Stimulated activated naive CD4-positive, alpha-beta T cell treated with Interleukin-2 at 50 U/mL for 16 hours (primary cell): ENCODE results near the gene GALM.
"Not testable (repeated sequence)": the region's sequence is repeated elsewhere in the genome, so short reads cannot be mapped to it uniquely, and the experiment has no call there.

ENCODE experiments used
- DNase-seq: peaks from one replicate; lab custom pipeline; 2025; lab: John Stamatoyannopoulos, UW

The GALM gene

DNA sequence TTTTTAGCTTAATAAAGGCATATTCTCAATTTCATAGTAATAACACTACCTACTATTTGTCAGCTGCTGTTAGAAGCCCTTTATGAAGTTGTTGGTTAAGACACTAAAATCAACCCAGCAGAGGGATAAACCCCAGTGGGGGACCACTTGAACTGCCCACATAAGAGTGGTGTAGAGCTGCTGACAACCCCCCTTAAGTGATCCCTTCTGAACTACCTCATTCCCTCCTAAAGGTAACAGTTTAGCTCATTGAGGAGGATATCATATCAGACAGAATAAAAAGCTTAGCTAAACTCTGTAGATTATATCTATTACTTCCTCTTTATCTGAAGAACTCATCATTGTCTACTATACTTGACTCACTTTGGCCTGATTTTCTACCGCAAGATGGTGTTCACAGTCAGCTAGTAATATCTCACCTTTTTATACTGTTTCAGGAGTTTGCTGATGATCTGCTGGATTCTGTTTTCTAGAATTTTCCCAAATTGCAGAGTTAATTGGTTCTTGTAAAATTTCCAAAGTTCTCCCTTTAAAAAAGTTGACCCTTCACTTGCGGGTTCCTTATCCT is 16.2 kb downstream of the GALM start:
- DNase-seq = no peak

DNA sequence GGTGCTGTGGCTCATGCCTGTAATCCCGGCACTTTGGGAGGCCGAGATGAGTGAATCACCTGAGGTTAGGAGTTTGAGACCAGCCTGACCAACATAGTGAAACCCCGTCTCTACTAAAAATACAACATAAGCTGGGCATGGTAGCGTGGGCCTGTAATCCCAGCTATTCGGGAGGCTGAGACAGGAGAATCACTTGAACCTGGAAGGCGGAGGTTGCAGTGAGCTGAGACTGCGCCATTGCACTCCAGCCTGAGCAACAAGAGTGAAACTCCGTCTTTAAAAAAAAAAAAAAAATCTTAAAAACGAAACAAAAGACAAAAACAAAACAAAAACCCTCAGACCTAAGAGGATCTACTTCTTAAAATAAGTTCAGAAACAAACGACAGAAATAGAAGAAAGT is 16.7 kb downstream of the GALM start:
- peak; percentile 51 for DNase-seq

DNA sequence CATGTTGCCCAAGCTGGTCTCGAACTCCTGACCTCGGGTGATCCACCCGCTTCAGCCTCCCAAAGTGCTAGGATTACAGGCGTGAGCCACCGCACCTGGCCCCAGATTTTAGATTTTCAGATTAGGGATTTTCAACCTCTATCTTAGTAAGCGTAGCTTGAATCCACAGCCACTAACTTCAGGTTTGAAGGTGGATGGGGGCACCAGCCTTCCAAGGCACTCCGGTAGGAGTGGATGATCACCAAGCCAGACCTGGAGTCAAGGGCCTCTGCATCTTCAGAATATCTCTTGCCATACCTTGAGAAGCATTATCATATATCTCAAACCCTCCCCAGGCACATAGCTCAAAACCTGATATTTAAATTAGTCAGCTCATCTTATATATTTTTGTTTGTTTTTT is 17.9 kb downstream of the GALM start:
- DNase-seq = no peak

DNA sequence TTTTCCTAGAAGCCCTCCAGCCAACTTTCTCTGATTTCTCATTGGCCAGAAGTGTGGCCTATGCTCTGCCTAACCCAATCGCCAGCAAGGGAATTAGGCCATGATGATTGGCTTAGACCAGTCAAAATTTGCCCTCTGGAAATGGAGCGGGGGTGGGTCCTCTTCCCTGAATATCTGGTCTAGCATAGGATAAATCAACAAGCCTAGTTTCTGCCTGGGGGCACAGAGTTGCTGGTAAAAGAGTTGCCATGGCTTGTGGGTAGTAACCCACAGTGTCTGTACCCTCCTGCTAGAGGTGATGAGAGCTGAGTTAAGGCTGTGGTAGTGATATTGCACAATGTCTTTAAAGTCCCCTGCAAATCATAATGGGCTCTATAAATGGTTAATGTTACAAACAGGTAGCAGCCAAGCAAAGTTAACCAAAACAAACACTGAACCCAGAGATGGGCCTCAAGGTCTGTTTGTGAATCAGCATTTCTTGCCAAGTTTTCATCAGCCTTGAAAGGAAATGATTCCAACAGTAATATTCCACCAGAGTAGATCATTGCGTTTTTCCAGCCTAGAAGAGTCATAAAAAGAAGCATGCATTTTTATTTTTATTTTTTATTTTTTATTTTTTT is 19.3 kb downstream of the GALM start:
- no peak for DNase-seq

DNA sequence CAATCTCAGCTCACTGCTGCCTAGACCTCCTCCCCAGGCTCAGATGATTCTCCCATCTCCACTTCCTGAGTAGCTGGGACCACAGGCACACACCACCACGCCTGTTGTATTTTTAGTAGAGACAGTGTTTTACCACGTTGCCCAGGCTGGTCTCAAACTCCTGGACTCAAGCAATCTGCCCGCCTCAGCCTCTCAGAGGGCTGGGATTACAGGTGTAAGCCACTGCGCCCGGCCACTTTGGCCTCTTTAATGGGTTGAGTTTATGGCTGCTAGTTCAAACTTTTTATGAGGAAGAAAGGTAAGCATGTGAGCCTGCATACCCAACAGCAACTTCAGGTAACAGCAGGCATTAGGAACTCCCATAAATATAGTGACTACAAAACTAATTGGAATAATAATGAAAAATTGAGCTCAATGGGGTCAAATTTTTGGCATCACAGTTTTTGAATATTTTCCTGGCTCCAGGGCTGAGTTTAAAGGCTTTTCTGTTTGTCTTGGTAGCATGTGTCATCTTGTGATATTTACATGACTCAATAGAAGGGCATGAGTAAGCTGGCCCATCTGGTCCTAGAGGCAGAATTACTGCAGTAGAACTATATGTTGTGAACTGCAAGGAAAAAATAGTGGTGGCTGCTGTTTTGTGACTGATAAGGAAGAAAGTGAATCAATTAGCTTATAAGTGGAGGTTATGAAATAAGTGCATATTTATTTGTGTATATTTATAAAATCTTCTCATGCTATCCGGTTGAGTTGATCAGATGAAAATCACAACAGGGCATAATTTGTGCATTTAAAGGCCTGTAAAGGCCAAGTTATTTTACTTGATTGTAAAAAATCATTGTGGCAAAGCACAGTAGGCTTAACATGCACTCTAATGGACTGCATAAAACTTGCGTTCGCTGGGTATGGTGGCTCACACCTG is 24.8 kb downstream of the GALM start:
- DNase-seq = peak; percentile 7

DNA sequence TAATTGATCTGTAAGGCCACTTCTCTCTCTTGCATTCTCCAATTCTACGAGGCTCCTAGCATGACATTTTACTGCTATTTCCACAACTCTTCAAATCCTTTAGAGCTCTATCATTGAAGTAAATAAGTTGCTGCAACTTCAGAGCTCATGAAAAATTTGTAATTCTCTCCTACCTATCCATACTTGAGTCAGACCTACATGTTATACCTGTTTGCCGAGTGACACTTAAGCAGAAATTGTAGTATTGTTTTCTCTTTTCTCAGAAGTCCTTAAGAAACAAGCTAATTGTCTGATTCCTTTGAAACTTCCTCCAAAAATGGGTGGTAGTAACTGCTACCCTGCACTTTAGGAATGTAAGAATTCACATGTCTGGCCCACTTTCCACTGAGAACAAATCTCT is 26.1 kb downstream of the GALM start:
- no peak for DNase-seq

DNA sequence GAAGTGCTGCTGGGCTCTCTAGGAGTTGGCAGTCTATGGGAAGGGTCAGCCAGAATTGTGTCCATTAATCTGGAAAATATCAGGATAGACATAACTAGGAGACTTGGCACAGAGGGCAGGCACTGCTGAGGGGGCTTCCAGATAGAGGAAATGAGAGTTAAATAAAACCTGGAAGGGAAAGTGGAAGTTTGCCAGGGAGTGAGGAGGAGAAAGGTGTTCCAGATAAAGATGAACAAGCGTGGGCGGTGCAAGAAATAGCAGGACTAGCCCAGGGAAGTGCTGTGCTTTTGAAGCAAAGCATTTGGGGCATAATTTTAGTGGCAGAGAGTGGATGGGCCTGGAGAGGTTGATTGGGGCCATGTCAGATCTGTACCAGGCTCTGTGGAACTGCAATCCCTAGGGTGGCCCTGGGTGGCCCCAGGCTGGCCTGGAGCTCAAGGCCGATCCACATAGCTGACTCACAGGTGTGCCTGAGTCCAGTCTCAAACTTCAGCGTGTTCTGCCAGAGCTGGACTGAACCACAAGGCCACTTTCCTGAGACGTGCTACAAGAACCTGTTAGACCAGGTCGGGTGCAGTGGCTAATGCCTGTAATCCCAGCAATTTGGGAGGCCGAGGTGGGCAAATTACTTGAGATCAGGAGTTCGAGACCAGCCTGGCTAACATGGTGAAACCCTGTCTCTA is 26.9 kb downstream of the GALM start:
- no peak for DNase-seq

DNA sequence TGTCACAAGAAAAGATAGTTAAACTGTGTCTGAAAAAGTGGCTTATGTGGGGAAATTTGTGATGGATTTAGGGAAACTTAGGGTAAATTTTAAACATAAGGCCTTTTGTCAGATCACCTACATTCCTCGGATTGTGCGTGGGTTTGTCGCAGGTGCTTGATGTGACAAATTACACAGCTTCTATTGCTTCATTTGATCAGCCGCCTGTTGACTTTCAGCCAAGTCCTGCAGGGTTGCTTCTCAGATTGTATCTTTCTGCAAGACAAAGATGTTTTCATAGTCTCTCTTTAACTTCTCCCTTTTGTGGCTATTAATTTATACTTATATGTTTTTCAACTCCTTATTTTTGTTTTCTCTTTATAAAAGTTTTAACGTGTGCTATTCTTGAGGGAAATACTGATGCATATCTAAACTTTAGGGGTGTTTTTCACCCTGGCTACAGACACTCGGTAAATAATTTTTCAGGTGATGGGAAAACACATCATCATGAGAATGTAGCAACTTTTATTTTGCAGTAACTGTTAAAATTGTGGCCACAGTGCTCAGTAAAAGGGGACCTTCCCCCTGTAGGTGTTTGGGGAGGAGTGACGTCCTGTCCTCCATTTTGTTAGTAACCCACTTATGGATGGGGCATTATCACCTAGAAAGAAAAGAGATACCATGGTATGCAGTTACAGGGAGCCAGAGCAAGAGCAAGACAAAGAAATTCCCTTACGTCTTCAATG is 31.4 kb downstream of the GALM start:
- DNase-seq = peak; percentile 48

DNA sequence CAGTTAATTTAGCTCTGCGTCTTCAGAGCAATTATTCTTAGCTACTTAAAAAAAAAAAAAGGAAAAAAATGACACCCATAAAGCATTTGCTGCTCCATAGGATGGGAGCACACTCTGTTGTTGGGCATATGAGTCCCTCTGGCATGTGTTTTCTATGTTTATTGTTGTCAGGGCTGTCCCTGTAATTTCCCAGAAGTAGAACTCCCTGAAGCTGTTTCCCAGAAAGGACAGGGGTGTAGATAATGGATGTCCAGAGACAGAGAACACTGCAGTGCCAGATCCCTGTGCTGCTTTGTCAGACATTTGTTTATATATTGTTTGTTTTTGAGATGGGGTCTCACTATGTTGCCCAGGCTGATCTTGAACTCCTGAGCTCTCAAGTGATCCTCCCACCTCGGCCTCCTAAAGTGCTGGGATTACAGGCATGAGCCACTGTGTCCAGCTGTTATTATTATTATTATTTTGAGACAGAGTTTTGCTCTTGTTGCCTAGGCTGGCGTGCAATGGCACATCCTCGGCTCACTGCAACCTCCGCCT is 32.6 kb downstream of the GALM start:
- DNase-seq = no peak

DNA sequence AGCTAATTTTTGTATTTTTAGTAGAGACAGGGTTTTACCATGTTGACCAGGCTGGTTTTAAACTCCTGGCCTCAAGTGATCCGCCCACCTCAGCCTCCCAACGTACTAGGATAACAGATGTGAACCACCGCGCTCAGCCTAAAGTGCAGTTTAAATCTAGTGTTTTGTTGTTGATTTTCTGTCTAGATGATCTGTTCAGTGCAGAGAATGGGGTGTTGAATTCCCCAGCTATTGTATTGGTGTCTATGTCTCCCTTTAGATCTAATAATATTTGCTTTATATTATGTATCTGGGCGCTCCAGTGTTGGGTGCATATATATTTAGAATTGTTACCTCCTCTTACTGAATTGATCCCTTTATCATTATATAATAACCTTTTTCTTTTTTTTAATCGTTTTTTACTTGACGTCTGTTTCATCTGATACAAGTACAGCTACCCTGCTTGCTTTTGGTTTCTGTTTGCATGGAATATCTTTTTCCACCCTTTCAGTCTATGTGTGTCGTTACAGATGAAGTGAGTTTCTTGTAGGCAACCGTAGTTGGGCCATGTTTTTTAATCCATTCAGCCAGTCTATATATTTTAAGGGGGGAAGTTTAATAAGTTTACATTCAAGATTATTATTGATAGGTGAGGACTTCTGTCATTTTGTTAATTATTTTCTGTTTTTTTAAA is 34.3 kb downstream of the GALM start:
- no peak for DNase-seq

DNA sequence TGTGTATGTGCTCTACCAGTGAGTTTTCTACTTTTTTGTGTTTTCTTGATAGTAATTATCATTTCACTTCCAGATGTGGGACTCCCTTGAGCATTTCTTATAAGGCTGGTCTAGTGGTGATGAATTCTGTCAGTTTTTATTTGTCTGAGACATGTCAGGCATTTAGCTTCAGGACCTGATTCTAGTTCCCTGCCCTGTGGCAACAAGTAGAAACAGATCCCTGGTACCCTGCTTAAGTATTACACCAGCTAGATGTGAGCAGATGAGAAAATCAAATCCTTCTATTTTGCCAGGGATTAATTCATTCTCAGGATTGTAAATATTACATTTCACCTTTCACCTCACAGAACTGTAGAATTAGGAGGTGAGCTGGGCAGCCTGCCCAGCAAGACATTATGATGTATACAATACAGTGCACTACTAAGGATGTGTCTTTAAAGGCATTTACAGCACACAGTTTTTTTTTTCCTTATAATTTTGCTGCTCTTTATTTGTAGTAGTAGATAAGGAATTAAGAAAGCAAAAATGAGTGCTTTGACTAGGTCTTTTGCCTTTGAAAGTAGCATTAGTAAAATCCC is 35.1 kb downstream of the GALM start:
- no peak for DNase-seq

DNA sequence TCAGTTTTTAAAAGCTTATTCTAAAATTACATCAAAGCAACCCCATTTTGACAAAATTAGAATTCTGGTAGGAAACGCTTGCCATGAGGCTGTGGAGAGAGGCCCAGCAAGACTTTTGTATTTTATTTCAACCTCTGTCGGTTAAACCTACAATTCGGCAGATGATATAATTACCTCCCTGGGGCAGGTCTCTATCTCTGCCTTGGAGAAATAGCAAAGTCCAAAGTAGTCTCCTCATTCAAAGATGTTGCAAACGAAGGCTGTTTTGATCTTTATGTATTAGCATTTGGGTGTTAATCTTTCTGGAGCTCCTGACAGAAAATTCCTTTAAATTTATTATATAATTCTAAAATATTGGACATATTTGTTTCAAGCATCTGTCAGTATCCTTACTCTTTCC is 35.6 kb downstream of the GALM start:
- DNase-seq = no peak

DNA sequence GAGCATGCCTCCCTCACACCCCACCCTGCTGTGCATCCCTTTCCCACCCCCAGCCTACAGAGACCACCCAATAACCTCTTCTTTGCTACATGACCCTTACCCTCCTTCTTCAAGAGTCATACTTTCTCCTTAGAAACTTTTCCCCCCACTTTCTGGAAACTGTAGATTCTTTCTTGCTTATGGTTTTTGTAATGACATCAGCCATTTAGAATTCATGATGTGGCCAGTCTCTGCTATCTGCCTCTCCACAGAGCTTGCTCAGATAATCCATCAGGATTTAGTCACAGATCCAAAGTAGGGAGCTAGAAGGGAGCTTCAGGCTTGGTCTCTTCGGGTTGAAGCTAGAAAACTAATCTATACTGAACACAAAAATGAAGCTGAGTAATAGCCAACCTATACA is 36.5 kb downstream of the GALM start:
- DNase-seq = no peak

DNA sequence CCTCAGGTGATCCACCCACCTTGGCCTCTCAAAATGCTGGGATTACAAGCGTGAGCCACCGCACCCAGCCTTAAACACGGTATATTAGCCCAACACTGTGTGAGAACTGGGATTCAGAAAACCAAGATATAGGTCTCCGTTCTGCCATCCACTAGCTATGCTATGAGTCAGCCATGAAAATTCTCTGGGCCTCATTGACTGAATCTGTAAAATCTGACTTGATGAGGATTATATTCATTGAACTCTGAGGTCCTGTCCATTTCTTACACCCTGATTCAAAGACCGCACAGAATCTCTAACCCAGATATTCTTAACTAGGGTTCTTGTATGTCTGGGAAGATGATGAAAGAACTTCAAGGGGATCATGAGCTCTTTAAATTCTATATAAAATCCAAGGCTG is 37.4 kb downstream of the GALM start:
- not testable (repeated sequence) for DNase-seq

DNA sequence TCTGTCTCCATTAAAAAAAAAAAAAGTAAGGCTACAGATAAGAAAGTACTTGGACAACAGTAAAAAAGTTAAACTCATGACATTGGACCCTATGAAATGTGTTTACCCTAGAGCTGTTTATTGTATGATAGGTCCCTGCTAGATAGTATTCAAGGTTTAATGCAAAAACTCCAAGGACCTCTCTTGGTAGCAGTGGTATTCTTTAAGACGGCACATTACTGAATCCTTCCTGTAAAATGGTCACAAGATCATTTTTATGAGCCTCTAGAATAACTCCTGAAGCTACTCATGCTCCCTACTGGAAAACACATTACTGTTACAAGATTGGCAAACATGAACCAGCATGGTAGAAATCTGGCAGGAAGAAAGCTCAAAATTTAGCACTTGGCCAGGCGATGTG is 38.8 kb downstream of the GALM start:
- DNase-seq = no peak

DNA sequence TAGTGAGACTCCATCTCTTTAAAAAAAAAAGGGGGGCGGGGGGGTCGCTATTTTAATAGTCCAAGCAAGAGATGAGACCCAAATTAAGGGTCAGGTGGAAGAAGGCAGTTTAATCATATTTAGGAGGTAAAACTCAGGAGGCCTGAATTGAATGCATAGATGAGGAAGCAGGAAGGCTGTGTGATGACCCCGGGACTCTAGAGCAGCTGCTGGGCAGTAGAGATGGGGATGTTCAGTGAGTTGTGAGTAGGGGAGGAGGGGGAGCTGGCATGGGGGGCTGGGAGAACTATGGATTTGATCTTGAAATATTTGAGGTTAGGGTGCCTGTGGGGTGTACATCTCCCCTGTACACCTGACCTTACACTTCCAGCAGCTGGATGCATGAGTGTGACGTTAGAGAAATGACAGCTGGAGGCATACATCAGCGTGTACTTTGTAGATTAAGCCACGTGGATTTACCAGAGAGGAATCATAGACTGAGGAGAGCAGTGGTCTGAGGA is 41.0 kb downstream of the GALM start:
- DNase-seq = no peak

DNA sequence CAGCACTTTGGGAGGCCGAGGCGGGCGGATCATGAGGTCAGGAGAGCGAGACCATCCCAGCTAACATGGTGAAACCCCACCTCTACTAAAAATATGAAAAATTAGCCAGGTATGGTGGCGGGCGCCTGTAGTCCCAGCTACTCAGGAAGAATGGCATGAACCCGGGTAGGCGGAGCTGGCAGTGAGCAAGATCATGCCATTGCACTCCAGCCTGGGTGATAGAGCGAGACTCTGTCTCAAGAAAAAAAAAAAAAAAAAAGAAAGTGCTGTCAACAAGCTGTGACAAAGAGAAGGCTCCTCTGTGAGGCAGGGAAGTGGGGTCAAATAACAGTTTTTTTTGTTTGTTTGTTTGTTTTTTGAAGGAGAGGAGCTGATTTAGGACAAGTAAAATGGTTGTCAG is 42.6 kb downstream of the GALM start:
- DNase-seq = not testable (repeated sequence)

DNA sequence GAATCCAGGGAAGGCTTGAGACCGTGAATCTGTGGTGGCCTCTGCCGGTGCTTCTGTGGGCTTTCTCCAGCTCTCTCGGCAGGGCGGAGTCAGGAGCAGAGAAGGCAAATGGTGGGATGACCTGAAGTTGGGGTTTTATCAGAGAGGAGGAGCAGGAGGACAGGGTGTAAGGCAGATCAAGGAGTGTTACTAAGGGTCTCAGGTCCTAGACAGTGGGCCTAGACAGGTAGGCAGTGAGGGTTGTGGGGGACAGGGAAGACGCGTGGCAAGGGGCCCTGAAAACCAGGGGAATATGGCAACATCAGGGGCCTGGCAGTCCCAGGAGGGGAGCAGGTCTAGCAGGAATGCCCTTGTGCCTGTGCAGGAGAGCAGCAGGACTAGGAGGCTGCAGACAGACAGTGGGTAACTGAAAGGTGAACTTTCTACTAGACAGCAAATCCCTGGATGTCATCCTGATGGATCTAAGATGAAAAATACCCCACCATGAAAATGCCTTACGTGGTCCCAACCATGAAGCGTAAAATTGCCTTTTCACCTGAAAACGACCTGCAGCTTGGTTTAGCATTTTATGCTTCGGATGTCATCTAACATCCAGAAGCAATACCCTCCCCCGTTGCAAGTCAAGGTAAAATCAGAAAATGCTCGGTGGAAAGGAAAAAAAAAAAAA is 43.1 kb downstream of the GALM start:
- no peak for DNase-seq

DNA sequence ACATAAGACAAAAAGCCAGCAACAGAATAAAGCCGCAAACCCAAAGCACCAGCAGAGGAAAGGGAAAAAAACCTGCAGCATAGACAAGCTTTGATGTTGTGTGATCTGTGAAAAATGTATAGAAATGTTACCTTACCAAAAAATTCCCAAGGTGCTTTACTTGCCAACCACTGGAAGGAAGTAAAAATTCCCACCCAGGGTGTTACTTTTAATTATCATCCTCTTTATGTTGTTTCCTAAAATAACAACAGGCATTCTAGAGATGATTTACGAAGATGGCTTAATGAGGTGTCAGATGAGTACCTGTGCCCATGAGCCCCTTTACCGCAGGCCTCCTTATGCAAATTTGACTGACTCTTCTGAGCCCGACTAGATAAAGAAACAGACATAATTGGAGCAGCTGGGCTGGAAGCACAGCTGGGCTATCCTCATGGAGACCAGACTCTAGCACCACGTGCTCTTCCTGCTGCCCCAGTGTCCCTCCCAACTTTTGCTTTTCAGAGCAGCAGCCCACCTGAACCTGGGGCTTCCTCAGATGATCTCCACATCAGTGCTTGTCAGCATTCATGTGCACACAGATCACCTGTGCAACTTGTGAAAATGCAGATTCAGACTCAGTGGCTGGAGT is 43.8 kb downstream of the GALM start:
- DNase-seq = peak; percentile 20

DNA sequence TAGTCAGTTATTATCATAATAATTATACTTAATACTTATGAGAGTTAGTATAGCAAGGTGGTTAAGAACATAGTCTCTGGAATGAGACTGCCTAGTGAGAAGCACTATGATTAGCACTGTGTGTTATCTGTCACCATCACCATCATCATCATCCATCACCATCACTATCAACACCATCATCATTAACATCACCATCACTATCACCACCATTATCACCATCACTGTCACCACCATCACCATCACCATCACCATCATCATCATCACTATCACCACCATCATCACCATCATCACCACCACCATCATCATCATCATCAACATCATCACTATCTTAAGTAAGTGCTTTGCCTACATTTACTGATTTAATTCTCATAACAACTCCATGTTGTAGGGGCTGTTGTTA is 45.6 kb downstream of the GALM start:
- no peak for DNase-seq
